DMS153 treated with DMSO at 0.1 percent for 48 hours (cell line): Measurements from ENCODE around the gene SYN1.
A peak's percentile ranks its signal among the peaks of the same experiment; 100 is the strongest.
"Not testable (repeated sequence)": the region's sequence is repeated elsewhere in the genome, so short reads cannot be mapped to it uniquely, and the experiment has no call there.

Source experiments
- DNase-seq: peaks from one replicate; lab custom pipeline; 2025; ENCODE audit not compliant: unreplicated experiment; lab: John Stamatoyannopoulos, UW

Gene SYN1

DNA sequence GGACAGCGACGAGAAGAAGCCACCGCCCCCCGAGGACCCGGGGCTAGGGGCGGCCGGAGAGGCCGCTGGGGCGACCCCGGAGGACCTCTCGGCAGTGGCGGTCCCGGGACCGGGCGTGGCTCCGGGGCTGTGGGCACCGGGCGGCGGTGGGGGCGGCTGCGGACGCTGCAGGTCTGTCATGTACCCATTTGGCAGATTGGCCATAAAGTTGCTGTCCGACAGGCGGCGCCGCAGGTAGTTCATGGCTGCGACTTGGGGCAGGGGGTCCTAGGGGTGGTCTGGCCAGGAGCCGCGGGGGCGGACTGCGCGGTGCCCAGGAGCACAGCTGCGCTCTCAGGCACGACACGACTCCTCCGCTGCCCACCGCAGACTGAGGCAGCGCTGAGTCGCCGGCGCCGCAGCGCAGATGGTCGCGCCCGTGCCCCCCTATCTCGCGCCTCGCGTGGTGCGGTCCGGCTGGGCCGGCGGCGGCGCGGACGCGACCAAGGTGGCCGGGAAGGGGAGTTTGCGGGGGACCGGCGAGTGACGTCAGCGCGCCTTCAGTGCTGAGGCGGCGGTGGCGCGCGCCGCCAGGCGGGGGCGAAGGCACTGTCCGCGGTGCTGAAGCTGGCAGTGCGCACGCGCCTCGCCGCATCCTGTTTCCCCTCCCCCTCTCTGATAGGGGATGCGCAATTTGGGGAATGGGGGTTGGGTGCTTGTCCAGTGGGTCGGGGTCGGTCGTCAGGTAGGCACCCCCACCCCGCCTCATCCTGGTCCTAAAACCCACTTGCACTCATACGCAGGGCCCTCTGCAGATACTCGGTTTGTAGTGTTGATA is at the start of gene SYN1:
TSS of gene SYN1 (minus strand) at position 372 of the 817 bp plus-strand sequence. CDS start at position 243, 129 bp downstream.
- DNase-seq = peak; percentile 61

DNA sequence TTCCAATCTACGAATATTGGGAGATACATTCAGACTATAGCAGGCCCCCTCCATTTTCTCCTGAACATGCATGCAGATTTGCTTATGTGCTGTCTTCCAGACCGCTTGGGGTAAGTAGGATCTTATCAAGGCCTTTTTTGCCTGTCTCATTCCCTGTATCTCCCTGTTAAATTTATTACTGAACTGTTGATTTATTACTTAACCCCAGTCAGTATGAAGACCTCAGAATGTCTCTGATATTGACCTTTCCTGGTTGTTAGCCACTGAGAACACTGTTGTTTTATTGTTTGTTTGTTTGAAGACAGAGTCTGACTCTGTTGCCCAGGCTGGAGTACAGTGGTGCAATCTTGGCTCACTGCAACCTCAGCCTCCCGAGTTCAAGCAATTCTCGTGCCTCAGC is 46.1 kb upstream of the SYN1 start:
- not testable (repeated sequence) for DNase-seq

DNA sequence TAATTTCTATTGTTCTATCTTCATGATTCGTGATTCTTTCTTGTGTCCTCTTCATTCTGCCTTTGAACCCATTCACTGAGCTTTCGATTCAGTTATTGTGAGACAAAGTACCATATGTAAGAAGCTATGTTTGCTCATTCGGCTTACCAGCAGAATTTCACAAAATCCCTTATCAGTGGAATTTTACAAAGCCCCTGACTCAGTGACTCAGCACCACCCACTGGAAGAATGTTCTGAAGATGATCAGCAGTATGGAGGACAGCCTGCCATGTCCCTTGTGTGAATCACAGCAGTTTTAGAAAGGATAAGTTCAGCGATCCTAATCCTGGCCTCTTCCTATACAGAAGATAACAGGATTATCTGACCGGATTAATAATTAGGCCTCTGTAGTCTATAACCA is 45.1 kb upstream of the SYN1 start:
- no peak for DNase-seq

DNA sequence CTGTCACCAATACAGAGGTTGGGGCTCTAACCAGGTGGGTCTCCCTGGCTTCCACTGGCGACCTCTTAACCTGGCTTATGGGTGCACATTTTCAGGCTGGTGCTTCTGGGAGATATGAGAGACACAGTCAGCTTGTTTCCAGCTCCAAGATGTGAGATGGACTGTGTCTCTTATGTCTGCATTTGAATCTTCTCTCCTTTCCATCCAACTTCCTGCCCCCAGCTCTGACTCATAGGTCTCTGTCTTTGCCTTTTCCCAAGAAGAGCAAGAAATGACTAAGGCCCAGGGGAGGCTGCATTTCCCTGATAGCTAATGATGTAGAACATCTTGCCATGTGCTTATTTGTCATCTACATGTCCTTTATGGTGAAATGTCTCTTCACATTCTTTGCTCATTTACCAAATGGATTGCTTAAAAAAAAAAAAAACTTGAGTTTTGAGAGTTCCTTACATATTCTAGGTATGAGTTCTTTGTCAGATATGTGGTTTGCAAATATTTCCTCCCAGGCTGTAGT is 42.5 kb upstream of the SYN1 start:
- no peak for DNase-seq

DNA sequence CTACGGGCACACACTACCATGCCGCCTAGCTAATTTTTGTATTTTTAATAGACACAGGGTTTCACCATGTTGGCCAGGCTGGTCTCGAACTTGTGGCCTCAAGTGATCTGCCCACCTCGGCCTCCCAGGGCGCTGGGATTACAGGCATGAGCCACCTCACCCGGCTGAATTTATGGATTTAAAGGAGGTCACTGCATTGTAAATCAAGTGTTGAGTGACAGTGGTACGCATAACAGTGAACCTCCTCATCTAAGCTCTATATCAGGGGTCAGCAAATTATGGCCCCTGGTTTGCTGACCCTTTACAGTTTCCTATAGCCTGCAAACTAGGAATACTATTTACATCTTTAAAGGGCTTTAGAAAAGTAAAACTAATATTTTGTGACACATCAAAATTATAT is 41.9 kb upstream of the SYN1 start:
- DNase-seq = no peak

DNA sequence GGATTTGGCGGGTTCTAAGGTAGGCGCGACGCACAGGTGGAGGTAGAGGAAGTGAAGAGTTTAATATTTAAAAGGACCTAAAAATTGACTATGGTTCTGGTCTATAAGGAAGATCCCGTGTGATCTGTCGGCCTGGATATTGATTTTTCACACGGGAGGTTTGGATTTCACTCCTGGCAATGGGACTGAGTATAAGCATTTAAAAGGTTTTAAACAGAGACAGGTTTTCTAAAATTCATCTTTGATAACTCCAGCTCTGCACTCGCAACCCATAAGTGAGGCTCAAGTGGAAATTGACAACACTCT is 39.7 kb upstream of the SYN1 start:
- DNase-seq = no peak

DNA sequence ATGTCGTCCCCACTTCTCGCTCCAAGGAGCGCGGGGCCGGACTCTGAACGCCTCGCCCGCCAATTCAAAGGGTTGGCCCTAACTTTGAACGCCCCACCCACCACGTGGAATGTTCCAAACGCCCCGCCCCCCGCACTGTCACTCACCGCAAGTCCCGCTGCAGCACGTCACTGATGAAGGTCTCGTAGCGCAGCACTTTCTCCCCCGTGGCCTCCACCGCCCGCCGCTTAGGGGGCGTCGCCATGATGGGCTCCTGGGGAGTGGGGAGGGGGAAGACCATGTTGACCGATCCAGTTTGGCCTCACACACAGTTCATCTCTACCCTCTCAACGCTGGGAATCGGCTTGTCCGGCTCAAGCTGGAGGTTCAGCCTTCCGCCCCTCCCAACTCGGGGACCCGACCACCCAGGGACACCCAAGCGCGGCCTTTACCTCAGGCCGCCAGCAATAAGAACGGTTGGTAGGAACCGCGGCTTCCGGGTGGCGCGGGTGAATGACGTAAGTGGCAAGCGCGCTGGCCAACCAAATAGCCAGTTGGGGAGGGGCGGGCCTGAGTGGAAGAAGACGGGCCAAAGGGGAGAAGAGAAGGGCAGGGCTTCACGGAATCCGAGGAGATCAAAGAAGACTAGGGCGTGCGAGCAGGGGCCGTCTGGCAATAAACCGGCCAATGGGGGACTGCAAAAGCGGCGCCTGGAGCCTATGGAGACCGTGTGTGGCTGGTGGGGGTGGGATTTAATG is 39.2 kb upstream of the SYN1 start, which contains the start of gene UXT:
TSS of gene UXT (minus strand) at position 497 of the 737 bp plus-strand sequence. CDS start at position 244, 253 bp downstream.
- peak; percentile 79 for DNase-seq

DNA sequence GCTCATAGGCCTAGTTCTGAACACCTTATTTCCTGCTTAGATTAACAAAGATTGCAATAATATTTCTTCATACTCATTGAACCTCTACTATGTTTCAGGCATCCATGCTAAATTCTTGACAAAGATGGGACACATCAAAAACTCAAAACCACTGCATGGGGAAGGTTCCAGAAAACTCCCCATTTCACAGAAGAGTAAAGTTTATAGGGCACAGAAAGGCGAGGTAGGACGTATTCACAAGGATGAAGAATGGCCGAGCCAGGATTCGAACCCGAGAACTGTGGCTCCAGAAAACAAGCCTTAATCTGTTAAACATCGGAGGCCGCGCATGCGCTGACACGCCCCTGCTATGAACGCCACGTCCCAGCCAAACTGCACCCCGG is 38.6 kb upstream of the SYN1 start:
- DNase-seq = no peak

DNA sequence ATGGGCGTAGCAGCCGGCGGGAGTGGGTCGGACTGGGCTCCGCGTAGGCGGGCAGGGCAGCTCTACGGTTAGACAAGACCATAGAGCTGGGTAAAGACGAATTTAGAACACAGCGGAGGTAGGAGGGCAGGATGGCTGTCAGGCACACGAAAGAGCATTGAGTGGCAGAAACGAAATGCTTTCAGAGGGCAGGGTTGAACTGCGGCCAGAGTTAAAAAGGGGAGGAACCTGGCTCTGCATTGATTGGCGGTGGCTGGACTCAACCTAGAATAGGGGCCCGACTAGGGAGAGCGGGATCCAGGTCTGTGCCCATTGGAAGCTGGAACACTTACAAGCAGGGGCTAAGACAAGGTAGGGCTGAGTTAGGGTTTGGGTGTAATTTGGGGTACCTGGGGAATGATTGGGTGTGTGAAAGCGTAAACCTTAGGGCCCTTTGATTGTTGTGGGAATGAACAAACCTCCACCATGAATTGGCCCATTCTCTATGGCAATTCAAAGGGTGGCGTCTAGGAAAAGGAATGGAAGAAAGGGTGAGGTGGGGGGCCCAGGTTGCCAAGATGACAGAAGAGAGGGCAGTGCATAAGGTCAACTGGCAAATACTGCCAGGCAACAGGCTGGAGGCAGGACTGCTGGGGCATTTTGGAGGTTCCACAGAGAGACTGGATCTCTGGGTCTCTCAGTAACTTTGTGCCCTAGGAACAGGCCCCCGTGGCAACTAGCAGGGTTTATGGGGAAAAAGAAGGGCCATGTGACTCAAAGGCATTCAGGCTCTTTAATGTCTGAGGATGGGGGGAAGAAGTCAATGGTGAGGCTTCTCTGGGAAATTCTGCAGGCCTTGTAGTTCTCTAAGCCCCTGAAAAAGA is 31.6 kb upstream of the SYN1 start:
- DNase-seq = no peak

DNA sequence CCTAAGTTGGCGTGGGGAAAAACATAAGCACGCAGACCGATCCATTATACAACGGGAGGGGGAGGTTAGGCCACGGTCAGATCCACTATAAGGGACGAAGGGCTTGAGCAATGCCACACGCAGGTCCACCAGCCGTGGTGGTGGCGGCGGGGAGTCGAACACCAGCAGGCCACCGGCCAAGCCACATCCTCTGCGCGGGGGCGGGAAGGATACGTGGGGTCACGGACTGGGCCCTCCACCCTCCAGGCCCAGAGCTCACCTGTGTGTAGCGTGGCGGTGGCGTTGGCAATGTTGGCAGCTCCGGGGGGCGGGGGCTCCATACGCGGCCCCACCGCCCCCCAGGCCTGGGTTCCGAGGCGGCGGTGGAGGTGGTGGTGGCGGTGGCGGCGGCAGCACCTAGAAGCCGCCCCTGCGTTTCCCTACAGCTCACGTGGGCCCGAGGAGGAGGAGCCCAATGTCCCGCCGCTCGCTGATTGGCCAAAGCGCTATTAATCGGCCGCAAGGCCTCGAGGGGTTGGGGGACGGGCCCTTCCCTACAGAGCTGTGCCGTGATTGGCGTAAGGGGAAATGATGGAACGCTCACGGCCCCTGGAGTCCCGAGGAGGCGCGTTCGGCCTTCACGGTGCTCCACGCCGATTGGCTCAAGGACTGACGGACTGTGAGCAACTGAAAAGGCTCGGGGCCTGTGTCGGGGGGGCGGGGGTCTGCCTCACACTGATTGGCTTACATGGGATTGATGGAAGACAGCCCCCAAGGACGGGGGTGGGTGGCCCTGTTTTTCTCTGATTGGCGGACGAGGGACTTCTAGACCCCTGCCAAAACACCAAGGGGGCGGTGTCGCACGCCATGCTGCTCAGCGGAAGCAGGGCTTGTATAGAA is 30.7 kb upstream of the SYN1 start, which contains the start of gene ELK1:
TSS of gene ELK1 (minus strand) at position 400 of the 879 bp plus-strand sequence. CDS start 9,122 bp downstream, outside the sequence.
- DNase-seq = peak; percentile 88

DNA sequence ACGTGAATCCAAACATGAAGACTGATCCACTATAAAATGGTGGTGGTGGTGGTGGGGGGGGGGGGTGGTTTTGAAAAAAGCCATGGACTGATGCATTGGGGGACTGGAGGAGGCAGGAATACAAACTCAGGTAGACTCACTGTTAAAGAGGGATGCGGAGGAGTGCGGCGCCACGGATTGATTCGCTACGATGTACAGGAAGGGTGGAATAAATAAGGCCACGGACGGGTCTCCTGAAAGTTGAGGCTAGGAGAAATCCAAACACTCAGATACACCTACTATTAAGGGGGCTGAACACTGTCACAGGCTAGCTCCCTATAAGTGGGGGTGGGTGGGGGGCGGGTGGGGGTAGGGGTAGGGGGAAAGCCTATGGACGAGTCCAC is 30.1 kb upstream of the SYN1 start:
- no peak for DNase-seq

DNA sequence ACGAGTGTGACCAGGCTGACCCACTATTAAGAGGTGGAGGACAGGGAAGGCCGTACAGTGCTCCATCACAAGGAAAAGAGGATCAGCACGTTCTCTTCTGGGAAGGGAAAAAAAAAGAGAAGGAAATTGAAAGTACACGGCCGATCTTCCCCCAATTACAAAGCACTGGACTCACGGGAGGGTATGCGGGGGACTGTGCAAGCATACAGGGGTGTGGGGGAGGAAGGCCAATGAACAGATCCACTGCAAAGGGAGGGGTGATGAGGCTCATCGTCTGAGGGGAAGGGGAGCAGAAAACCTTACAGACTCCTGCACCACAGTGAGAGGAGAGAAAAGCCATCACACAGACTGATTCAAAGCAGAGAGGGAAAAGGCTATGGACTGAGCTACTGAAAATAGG is 29.6 kb upstream of the SYN1 start:
- DNase-seq = no peak

DNA sequence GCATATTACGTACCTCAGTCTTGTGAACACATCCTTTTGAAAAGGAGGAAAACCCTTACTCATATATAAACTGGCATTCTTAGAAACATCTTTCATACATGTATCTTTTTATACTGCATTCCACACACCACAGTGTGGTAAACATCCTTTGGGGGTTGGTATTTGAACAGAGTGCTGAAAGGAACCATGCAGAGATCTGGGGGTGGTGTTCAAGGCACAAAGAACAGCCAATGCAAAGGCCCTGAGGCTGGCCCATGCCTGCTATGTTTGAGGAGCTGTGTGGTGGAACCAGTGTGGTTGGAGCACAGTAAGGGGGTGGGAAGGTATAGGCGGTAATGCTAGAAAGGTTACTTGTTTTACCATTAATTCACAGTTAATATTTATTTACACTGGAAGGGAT is 28.7 kb upstream of the SYN1 start:
- no peak for DNase-seq

DNA sequence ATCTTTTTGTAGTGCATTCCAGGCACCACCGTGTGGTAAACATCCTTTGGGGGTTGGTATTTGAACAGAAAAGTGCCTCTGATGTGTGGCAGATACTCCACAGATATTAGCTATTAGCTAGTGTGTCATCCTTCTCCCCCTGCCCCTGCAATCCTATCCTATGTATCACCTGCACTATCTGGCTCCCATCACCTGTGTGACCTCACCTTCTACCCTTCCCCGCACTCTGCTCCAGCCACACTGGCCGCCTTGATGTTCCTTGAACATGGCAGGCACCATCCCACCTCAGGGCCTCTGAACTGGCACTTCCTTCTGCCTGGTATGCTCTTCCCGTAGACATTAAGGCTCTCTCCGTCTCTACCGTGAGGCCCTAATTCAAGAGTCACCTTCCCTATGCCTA is 27.0 kb upstream of the SYN1 start:
- DNase-seq = no peak

DNA sequence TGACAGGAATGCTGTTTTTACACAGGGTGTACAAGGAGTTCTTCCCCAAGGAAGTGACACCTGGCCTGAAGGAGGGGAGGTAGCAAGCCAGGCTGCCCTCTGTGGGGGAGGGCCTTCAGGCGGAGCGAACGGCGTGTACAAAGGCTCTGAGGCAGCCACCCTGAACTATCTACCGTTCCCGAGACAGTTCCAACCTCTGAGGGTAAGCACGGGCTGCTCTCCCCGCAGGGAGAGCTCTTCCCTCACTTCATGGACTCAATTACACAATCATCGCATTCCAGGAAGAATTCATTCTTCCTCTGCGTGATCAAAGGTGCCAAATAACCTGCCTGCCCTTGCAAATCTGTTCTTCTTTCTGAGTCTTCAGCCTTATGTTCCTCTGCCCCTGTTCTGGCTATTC is 25.9 kb upstream of the SYN1 start:
- no peak for DNase-seq

DNA sequence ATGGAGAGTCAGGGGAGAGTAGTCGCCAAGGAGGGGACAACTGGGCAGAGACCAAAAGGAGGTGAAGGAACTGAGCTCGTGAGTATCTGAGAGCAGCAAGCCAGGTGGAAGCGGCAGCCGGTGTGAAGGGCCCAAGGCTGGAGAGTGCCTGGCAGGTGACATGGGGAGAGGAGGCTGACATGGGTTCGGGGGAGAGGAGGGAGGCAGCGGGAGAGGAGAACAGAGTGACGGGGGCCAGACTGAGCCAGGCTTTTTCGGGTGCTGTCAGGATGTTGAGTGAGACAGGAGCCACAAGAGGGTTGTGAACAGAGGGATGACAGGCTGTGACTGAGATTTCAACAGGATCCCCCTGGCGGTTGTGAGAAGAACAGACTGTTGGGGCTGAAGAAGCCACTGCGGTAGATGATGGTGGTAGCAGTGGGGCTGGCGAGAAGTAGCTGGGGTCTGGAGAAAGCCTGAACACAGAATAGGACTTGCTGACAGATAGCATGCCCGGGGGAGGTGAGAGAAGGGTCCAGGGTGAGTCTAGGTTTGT is 25.0 kb upstream of the SYN1 start:
- no peak for DNase-seq

DNA sequence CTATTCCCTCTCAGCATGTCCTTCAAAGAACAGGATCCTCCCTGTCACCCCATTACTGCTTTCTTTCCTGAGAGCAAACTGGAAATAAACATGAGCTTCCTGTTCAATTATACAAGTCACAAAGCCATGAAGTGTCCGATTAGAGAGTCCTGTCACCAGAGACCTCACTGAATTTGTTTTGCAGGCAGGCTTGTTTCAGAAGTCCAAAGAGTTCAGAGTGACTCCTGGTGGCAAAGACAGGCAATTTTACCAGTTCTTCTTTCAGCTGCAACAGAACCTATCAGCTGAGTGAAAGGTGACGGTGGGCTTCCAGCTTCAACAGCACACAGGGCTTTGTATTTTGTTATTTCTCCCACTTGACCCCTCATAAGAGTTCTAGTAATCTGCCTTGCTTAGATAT is 24.3 kb upstream of the SYN1 start:
- DNase-seq = no peak

DNA sequence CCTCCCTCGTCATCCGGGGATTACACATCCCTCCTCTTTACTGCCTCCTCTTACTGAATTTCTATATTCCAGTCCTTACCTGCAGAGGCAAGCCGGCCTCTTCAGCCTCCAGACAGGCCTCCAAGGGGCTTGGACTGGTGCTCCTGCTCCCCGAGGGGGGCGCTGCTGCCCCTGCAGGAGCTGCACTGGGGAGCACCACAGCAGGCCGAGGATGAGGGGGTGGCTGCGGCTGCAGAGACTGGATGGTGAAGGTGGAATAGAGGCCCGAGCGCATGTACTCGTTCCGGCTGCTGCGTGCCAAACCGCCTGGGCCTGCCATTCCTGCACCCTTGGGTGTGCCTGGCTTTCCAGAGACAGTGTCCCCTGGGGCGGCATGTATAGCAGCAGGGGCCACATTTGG is 19.2 kb upstream of the SYN1 start:
- DNase-seq = no peak

DNA sequence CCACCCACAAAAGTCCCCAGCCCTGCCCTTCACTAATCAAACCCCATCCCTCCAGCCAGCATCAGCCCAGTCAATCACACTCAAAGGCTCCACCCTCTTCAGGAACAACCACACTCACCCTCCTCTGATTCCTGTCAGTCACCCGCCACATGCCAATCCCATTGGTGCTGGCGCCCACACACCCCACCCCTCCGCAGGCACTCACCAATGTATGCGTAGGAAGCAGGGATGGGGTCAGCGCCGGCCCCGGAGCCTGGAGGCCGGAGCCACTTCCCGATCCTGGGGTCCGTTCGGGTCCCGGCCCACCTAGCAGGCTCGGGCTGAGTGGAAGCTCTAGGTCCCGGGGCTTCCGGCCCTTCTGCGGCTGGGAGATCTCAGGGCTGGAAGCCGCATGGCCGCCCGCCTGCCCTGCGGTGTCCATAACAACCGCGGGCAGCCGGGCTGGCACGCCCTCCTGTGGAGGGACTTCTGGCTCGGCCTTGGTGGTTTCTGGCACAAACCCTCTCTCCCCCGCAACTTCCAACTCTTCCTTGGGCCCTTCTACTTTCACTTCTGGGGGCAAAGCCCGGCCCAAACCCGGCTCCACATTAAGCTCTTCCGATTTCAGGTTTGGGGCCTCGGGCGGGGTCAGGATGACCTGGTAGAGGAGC is 18.0 kb upstream of the SYN1 start:
- DNase-seq = no peak
